Sciatic nerve (tissue), 2 donors: ENCODE results near the gene ZNF532. TPM values are rescaled to one million over a fixed set of nuclear protein-coding genes. Genes with fewer than 3 reads are reported as not detected.
"Not testable (repeated sequence)": the region's sequence is repeated elsewhere in the genome, so short reads cannot be mapped to it uniquely, and the experiment has no call there.

Experiments used
- ATAC-seq: fragments of 200-7000 bp; cut with Tn5 transposase; one replicate; pipeline ENCODE4 v1.9.1; 2020; ENCODE audit warnings: mild to moderate bottlenecking, moderate library complexity
- DNase-seq: peaks from one replicate; pipeline ENCODE4 v3.0.0-alpha.2; 2020; ENCODE audit warnings: low spot score
- intact Hi-C: fragments of 100-400 bp; cut with DNase I; formaldehyde crosslinking; loops from one replicate; pipeline ENCODE4 v1.14.2; 2022
- total RNA-seq: library from RNA; stranded (reverse); fragmentation: NEBNext Ultra II Directional; extraction: Animal tissue kit (Norgen Biotek cat#: 25700); gene quantifications from one replicate; pipeline ENCODE4 v1.2.1, GENCODE V29; 2021
- donor health status: DM: no; HTN: no; CAD: no.
- donor health status: DM: no; HTN: no; CAD: no.

Gene ZNF532
- total RNA-seq, 1 donor from 2014 or later = 167 TPM

DNA sequence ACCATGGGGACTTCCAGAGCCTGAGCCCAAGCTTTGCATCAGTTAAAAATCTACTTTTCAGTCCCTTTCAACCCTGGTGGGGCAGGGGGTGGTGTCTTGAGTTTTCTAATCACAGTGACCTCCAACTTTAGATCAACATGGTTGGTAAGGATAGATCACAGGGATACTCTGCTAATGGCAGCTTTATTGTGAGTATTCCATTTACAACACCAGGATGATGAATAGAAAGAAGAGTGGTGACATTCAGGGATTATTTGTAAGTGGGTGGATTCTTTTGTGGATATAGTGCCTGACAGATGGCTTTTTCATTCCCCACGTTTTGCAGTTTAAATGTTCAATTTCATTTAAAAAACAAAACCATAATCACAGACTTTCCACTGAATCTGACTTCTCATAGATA, 51.3 kb downstream of the ZNF532 start:
- ATAC-seq (no peak), DNase-seq (no peak)
- intact Hi-C loops = no loop called here

DNA sequence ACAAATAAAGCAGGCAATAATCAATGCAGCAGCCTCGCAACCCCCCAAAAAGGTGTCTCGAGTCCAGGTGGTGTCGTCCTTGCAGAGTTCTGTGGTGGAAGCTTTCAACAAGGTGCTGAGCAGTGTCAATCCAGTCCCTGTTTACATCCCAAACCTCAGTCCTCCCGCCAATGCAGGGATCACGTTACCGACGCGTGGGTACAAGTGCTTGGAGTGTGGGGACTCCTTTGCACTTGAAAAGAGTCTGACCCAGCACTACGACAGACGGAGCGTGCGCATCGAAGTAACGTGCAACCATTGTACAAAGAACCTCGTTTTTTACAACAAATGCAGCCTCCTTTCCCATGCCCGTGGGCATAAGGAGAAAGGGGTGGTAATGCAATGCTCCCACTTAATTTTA, 55.3 kb downstream of the ZNF532 start:
- ATAC-seq = not testable (repeated sequence)

DNA sequence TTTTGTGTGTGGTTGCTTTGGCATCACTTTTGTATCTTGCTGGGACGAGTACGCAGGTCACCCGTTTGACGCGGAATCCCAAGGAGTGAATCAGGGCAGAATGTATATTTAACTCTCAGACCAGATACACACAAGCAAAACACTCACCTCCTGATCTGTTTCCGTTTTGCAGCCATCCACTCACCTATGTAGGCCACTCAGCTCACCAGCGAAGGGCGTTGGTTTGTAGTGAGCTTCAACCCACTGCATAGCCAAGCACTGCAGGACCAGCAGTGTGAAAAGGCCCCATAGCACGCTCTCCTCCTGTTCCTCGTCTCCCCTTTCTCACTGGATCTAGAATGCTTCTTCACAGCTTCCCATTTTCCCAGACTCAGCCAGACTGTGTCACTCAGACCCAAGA, 58.3 kb downstream of the ZNF532 start:
- no peak for DNase-seq
- intact Hi-C loops = no loop called here
- ATAC-seq = peak; percentile 14

More for the DNA sequence above, 55.3 kb downstream of the ZNF532 start:
- DNase-seq, intact Hi-C loops: not testable (repeated sequence)

DNA sequence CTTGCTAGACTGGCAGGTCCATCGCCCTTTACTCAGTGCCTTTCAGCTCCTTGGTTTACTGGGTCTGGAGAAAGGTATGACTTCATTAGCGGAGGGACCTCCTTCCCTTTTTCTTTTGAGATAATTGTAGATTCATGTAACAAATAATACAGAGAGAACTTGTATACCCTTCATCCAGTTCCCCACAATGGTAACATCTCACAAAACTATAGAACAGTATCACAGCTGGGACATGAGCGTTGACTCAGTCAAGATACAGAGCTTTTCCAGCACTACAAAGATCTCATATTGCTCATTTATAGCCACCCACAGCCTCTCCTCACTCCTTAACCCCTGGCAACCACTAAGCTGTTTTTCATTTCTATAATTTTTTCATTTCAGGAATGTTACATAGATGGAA, 59.8 kb downstream of the ZNF532 start:
- ATAC-seq (no peak), DNase-seq (no peak)
- intact Hi-C loops = no loop called here

- intact Hi-C loops = no loop called here
- DNase-seq (no peak), ATAC-seq (no peak)
Observed at GRCh38 chr18:58927659-58928058, 63.0 kb downstream of the ZNF532 start.

DNA sequence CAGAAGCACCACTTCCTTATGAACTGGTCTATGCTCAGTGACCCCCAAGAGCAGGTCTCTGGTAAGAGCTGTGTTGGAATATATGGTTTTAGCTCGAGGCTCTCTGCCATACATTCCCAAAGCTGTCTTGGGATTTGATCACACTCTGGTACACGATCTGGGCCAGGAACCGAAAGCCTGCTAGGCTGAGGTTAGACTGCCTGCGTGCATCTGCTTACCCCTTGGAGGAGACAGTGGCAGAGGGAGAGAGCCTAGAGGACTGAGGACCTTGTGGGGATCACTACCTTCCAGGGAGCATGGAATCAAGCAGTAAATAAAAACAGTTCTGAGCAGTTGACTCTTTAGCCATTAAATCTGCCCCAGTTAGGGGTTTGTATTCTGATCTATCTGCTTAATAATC, 63.7 kb downstream of the ZNF532 start:
- intact Hi-C loops = no loop called here
- ATAC-seq (peak; percentile 60), DNase-seq (no peak)

- intact Hi-C loops = no loop called here
- ATAC-seq = no peak
Observed at GRCh38 chr18:58929206-58929605, 64.5 kb downstream of the ZNF532 start.

DNA sequence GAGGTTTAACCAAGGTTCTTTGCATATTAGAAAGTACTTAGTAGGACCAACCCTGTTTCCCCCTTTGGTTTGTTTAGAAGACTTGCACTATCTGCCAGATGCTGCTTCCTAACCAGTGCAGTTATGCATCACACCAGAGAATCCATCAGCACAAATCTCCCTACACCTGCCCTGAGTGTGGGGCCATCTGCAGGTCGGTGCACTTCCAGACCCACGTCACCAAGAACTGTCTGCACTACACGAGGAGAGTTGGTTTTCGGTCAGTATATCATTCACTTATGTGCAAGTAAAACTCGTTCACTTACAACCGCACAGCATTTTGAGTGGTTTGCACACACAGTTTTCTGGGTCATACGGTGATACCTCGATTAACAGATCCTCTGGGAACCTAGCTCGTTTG, 69.7 kb downstream of the ZNF532 start:
- ATAC-seq = no peak
- intact Hi-C loops = no loop called here

More at GRCh38 chr18:58929206-58929605, 64.5 kb downstream of the ZNF532 start:
- no peak for DNase-seq

GRCh38 chr18:58934933-58935577, 70.4 kb downstream of the ZNF532 start:
- intact Hi-C loops = no loop called here
- ATAC-seq (no peak), DNase-seq (no peak)

More for the DNA sequence above, 69.7 kb downstream of the ZNF532 start:
- no peak for DNase-seq

DNA sequence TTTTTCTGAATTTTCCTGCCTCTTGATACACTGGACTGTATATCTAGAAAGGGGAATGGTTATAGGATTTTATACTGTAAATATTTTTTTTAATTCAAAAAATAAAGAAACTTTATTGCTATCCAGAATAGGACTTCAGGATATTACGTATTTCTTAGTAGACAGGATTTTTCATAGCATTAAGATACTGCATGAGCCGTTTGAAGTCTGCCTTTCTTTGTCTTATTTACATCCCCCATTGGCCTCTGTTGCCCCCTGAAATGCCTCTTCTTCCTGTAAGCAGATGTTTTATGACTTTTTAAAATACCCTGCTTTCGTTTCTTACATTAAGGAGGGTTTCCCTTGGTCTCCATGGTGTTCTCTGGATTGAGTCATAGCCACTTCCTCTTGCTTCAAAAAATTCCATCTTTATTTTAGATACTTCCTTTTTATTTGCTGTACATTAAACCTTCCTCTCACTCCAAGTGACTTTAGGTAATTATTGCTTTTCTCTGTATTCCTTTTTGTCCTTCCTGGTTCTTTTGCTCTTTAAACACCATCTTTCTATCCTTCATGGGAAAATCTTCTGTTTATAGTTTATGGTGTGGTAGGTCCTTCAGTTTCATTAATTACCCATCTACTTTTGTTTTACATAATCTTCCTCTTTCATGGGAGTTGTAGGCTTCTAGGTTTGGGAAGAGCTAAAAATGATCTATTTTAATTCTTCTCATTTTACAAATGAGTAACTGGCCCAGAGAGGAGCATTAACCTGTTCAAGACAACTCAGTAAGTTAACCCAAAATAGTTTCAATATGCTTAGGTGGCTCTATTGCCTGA, 72.6 kb downstream of the ZNF532 start:
- DNase-seq = no peak
- intact Hi-C loops = no loop called here
- ATAC-seq = no peak

GRCh38 chr18:58937887-58938267, 73.2 kb downstream of the ZNF532 start:
- DNase-seq (no peak), ATAC-seq (no peak)
- intact Hi-C loops = no loop called here

DNA sequence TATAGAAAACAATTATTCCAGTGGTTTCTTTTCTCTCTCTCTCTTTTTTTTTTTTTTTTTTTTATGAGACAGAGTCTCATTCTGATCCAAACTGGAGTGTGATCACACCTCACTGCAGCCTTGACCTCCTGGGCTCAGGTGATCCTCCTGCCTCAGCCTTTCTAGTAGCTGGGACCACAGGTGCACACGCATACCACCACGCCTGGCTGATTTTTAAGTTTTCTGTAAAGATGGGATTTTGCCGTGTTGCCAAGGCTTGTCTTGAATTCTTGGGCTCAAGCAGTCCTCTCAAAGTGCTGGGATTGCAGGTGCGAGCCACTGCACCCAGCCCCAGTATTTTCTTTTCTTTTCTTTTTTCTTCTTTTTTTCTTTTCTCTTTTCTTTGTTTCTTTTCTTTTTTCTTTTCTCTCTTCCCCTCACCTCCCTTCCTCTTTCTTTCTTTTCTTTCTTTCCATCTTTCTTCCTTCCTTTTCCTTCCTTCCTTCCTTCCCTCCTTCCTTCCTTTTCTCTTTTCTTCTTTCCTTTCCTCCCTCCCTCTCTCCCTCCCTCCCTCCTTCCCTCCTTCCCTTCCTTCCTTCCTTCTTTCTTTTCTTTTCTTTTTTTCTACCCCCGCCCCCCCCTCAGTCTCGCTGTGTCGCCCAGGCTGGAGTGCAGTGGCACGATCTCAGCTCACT, 76.9 kb downstream of the ZNF532 start:
- no peak for ATAC-seq
- intact Hi-C loops = no loop called here

GRCh38 chr18:58943896-58944295, 79.2 kb downstream of the ZNF532 start:
- no peak for DNase-seq
- ATAC-seq = no peak
- intact Hi-C loops = no loop called here

More for the DNA sequence above, 76.9 kb downstream of the ZNF532 start:
- no peak for DNase-seq

DNA sequence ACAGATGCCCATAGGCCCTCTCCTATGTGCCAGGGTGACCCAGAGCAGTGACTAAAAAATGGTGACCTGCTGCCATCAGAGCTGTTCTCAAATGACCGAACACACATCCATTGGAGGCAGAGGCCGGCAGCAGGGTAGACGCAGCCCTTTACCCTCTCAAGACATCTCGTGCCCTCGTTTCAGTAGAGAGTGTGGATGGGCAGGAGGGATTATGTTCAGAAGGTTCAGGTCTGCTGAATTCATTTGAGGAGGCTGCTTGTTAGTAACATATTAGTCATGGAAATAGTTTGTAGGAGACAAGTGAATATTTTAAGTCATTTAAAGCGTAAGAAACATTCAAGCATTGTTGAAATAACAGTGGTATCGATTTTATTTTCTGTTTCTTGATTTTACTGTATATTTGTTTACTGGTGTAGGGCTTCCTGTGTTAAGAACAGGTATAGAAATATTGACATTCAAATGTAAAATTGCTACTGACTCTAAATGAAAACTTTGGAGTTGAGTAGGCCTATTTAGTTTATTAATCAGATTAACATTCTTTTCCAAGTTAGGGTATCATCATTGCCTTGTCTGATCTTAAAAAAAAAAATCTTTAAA, 82.6 kb downstream of the ZNF532 start:
- DNase-seq (no peak), ATAC-seq (no peak)
- intact Hi-C loops = no loop called here

GRCh38 chr18:58949031-58949430, 84.4 kb downstream of the ZNF532 start:
- no peak for DNase-seq
- intact Hi-C loops = no loop called here
- no peak for ATAC-seq

- DNase-seq = no peak
- ATAC-seq = no peak
- intact Hi-C loops = no loop called here
Observed at GRCh38 chr18:58951986-58952702, 87.5 kb downstream of the ZNF532 start.

GRCh38 chr18:58952858-58953257, 88.2 kb downstream of the ZNF532 start:
- intact Hi-C loops = no loop called here
- ATAC-seq (no peak), DNase-seq (no peak)

DNA sequence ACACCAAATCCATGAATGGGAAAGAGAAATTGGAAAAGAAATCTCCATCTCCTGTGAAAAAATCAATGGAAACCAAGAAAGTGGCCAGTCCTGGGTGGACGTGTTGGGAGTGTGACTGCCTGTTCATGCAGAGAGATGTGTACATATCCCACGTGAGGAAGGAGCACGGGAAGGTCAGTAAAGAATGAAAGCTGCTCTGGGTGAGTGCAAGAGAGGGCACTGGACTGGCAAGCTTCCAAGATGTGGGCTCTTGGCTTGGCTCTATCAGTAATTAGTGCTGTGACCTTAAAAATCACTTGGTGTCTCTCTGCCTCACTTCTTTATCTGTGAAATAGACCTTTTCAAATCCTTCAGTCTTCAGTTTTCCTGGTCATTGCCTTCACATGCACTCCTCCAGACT, 89.0 kb downstream of the ZNF532 start:
- DNase-seq (no peak), ATAC-seq (no peak)
- intact Hi-C loops = no loop called here

- intact Hi-C loops = no loop called here
- no peak for ATAC-seq
- DNase-seq = no peak
Observed at GRCh38 chr18:58955001-58955400, 90.3 kb downstream of the ZNF532 start.
